Body of pancreas (tissue), 4 donors: ENCODE measurements around the gene FBXO10.

Source experiments
- CTCF ChIP-seq, 7 experiments: fragments of 450-650 bp in 4 of 7; fragments of 200-600 bp in 3 of 7; sonication (generic) in 3 of 7; IDR thresholded peaks; one replicate each; pipeline ENCODE4 v1.5.1; 2016 to 2019; ENCODE audit warnings: antibody characterized with exemption in 7 of 7
- POLR2A ChIP-seq, 3 donors: fragments of 450-650 bp; IDR thresholded peaks; one replicate each; pipeline ENCODE4 v1.6.1; 2016; ENCODE audit warnings: antibody characterized with exemption in 3 of 3, mild to moderate bottlenecking in 2 of 3

GRCh38 chr9:37596504-37596903 lies 20.3 kb upstream of the FBXO10 start:
- no peak for TF ChIP-seq CTCF (IDR thresholded peaks at IDR 0.05)
- no peak for TF ChIP-seq POLR2A (IDR thresholded peaks at IDR 0.05)
